ENCODE data around the gene MOXD1.

The MOXD1 gene

GRCh38 chr6:132399376-132400074 lies 1.8 kb downstream of the MOXD1 start:
- no peak for DNase-seq

- DNase-seq = no peak
Observed at GRCh38 chr6:132395015-132395597, 6.2 kb downstream of the MOXD1 start.

- DNase-seq = no peak
Observed at GRCh38 chr6:132392792-132393191, 8.5 kb downstream of the MOXD1 start.

DNA sequence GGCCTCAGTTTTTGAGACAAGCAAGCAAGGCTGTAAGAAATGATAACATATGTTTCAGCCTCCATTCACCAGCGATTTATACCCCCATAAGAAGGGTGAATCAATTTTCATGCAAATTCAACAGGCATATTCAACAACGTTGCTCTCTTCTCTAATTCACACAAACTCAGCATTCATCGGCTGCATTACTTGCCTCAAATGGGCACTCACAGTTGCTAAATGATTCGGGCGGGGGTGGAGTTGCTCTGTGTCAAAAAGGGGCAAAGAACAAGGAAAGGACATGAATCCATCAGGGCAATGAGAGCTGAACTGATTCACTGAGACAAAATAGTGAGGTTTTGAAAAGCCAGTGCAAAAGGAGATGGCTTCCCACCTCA lies 9.0 kb downstream of the MOXD1 start:
- DNase-seq = no peak

GRCh38 chr6:132391391-132392269 lies 9.6 kb downstream of the MOXD1 start:
- DNase-seq = no peak

DNA sequence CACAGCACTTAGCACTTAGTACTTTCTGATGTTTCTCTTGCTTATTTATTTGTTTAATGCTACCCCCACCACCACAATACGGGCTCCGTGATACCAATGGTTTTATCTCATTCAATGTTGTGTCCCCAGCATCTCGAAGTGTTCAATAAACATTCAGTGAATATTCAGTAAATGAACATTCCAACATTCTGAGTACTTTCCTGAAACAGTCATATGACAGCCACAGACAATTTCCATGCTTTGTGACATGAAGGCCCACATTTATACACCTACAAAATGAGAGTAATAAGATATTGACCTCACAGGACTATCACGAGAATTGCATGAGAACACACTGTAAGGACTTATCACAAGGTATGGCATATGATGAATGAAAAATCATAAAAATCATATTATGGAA lies 10.8 kb downstream of the MOXD1 start:
- no peak for DNase-seq

DNA sequence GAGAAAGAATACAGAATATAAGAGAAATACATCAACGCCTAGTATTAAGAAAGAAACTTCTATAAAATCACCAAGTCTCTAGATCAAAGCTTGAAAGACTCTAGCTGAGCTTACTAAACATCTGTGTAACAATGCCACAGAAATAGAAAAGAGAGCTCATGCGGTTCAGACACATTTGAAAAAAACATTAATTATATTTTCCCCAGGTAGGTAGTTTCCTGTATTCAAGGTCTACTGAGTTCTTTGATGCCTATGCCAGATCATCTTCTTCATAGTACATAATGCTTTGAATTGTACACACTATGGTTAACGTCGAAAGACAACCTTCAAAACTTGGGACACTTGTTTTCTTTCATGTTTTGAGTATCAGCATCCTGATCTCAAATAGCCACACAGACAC lies 11.3 kb downstream of the MOXD1 start:
- no peak for DNase-seq

- no peak for DNase-seq
Observed at GRCh38 chr6:132388291-132388690, 13.0 kb downstream of the MOXD1 start.

DNA sequence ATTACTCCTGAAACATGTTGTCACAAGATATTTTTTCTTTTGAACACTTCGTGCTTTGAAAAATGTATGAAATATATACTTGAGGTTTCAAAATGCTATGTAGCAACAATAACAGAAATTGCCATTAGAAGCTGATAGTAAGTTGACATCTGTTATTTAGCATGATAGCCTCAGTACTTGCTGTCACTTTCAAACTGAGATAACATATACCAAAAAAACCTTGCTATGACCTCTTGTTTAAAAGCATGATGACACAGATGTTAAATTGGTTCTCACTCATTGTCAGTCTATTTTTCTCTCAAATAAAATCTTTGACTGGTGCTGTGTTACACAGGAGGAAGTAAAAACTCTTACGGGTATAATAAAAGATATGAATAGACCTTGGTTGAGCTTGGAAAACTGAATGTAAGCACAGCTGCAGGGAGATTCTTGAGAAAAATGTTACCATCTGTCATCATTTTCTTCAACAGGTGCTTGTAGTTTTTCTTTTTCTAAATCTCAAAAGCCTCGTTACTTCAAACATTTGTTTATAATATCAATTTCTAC lies 18.6 kb downstream of the MOXD1 start:
- DNase-seq = no peak

DNA sequence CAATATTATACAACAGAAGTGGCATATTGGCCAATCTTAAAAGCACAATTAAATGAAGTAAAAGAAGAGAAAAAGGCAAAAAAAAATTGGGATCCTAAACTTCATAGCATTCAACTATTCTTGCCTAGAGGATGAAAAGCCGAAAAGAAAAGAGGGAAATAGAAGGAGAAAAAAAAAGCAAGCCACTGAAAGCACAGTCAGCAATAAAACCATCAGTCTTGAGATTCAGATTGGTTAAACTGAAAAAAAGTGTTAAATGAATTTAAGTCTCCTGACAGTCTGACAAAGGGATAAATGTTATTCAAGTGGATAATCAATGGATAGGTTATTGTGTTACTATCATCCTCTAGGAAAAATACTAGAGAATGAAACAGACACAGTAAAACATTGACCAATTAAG lies 19.9 kb downstream of the MOXD1 start:
- DNase-seq = no peak

DNA sequence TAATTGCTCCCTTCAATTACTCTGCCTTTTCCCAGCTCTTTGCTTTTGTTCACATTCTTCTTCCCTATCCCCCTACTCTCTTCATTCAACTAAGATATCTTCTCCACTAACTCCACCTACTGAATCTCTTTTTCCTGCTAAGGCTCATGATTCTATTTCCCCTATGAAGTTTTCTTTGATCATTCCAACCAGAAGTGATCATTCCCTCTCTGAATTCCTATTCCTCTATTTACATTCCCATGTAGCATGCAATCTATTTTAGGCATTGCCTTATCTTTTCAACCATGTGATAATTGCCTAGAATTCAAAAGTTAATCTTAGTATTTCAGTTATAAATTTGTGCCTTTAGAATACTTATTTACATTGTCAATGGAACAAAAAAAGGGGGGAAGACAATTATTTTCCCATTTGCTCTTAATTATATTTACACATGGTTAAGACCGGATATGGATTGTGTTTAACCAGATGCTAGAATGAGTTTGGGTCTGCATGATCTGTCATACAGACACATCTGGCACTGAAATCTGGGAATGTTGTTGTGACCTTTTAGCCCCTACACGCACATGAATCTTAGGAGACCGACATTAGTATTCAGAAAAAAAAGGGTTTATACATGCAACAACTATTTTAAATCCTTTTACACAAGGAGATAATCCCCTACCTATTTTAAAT lies 20.8 kb downstream of the MOXD1 start:
- no peak for DNase-seq

- DNase-seq = no peak
Observed at GRCh38 chr6:132369526-132369925, 31.7 kb downstream of the MOXD1 start.

DNA sequence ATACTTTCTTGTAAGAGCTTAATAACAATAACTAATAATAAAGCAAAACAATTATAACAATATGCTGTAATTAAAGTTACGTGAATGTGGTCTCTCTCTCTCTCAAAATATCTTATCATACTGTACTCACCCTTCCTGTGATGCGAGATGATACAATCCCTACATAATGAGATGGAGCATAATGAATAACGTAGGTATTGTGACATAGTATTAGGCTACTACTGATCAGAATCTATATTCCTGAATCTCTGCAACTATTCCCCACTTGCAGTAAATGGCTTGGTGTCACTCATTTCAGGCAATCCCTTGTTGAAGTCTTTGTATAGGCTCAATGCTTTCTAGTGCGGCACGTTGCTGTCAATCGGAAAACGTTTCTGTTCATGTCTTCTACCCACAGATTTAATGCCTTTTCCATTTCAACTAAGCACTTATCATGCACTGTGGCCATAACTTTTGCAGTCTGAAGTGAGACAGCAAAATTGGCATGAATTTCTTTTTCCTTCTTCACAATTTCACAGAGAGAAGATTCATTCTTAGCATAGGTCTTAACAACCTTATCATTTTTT lies 32.3 kb downstream of the MOXD1 start:
- no peak for DNase-seq

GRCh38 chr6:132365281-132365907 lies 35.9 kb downstream of the MOXD1 start:
- DNase-seq = peak; percentile 22

- DNase-seq = no peak
Observed at GRCh38 chr6:132364306-132365074, 36.8 kb downstream of the MOXD1 start.

GRCh38 chr6:132362442-132363185 lies 38.7 kb downstream of the MOXD1 start:
- no peak for DNase-seq

- no peak for DNase-seq
Observed at GRCh38 chr6:132361101-132361500, 40.2 kb downstream of the MOXD1 start.

DNA sequence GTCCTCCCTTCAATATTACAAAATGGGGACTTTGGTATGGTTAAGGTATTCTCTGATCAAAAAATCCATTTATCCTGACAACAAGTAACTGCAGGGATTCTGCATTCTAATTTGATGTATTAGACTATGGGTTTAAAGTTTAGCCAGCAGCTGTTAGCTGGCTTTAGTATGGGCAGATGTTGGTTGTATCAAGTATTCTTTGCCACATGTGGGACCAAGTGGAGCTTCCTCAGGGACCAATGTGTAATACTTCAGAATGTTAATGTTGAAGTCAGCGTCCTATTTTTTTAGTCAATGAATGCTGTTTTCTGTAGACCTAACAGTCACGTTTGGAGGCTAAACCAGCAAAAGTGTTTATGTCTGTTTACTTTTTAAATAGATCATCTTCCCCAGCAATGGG lies 41.4 kb downstream of the MOXD1 start:
- DNase-seq = no peak

DNA sequence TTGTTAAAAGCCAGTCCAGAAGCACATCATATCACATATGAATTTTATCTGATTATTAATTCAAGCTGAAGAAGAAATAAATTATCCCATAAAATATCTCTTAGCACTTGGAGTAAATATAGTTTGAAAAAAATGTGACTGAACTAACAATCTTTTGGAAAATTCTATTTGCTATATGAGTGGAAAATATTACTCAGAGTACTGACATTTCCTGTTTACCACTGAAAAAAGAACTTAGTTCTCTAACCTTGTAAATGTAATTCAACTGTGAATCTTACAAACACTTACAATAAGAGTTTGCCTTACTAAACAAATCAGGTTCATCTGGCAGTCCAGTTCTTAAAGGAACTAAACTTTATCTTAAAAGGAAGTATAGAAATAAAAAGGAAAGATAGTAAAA lies 44.2 kb downstream of the MOXD1 start:
- DNase-seq = peak; percentile 9

DNA sequence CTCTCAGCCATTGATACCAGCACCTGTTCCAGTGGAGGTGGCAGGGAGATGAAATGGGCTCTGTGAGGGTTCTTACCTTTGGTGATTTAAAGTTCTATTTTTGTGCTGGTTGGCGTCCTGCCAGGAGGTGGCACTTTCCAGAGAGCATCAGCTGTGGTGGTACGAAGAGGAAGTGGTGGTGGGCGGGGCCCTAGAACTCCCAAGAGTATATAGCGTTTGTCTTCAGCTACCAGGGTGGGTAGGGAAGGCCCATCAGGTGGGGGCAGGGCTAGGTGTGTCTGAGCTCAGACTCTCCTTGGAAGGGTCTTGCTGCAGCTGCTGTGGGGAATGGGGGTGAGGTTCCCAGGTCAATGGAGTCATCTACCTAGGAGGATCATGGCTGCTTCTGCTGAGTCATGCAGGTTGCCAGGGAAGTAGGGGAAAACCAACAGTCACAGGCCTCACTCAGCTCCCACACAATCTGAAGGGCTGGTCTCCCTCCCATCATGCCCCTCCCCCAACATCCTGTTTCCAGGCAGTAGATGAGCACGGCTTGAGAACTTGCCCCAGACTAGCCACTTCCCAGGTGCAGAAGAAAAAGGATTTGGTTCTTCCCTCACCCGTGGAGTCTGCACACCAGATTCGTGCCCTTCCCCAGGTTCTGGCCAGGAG lies 46.6 kb downstream of the MOXD1 start:
- DNase-seq = peak; percentile 28

Data from inflammatory macrophage treated with lipopolysaccharide for 4 hours (primary cell).